A549 treated with DMSO at 1 μM for 4 hours (cell line): Measurements from ENCODE around the gene FIGNL2. TPM values are rescaled to one million over a fixed set of nuclear protein-coding genes. Genes with fewer than 3 reads are reported as not detected.

Experiments
- total RNA-seq: library from RNA; stranded (reverse); fragments of 200-300 nt; extraction: Qiagen RNA extraction; gene quantifications from 5 replicates; pipeline ENCODE4 v1.2.3, GENCODE V29; 2022; ENCODE audit warnings: low read depth

Gene FIGNL2, protein sequence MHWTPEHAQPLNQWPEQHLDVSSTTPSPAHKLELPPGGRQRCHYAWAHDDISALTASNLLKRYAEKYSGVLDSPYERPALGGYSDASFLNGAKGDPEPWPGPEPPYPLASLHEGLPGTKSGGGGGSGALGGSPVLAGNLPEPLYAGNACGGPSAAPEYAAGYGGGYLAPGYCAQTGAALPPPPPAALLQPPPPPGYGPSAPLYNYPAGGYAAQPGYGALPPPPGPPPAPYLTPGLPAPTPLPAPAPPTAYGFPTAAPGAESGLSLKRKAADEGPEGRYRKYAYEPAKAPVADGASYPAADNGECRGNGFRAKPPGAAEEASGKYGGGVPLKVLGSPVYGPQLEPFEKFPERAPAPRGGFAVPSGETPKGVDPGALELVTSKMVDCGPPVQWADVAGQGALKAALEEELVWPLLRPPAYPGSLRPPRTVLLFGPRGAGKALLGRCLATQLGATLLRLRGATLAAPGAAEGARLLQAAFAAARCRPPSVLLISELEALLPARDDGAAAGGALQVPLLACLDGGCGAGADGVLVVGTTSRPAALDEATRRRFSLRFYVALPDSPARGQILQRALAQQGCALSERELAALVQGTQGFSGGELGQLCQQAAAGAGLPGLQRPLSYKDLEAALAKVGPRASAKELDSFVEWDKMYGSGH
- 0.20 to 0.38 TPM (median 0.22 TPM) in 5 replicates for total RNA-seq

GRCh38 chr12:51848326-51848727, at the start of gene FIGNL2:
Gene FIGNL2, minus strand, starts transcription at chr12:51848718. Its CDS starts 26,305 bp downstream, at chr12:51822413.

DNA sequence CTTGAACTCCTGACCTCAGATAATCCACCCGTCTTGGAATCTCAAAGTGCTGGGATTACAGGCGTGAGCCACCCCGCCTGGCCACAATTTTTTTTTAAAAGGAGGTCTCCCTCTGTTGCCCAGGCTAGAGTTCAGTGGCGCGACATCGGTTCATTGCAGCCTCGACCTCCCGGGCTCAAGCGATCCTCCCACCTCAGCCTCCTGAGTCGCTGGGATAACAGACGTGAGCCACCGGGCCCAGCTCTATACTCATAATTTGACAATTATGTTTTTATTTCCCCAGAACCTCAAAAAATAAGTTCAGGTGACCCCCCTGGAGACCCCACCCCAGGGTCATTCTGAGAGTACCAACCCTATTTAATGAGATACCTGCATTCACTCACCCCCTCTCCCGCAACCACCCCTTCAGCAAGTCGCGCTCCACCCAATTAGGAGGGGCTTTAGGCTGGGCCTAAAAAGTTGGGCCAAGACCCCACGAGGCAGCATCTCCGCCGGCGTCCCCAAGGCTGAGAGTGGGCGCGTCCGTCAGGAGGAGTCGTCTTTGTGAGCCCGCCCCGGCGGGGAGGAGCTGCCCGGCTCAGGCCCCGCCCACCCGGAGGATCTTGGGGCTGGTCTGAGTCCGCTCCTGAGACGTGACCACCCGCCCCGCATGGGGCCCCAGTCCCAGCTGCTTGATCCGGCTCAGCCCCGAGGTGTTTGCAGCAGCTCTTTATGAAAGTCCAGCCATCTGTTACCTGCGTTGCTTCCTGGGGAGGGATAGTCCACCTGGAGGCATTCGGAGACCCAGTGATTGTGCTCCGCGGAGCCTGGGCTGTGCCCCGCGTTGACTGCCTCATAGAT, 39.2 kb upstream of the FIGNL2 start, which contains the start of gene ANKRD33:
Gene ANKRD33 (plus strand): TSS at position 628 of the 840 bp plus-strand sequence. CDS start 84 bp downstream, at position 712.

Other genes starting within 250 kb of the FIGNL2 start
- 0.05 to 0.06 TPM in 2 of 5 replicates, not detected in the others for gene ANKRD33, start 39.4 kb upstream of the FIGNL2 start, total RNA-seq
- 0.06 to 0.30 TPM (median 0.11 TPM) in 4 of 5 replicates, not detected in the other for gene ACVRL1, start 58.8 kb upstream of the FIGNL2 start, total RNA-seq
- 14.6 to 16.7 TPM (median 16.5 TPM) in 5 replicates for gene ACVR1B, start 103.0 kb upstream of the FIGNL2 start, total RNA-seq
- gene TAMALIN, start 158.2 kb upstream of the FIGNL2 start, total RNA-seq, result 0.31 to 0.53 TPM (median 0.47 TPM) in 4 of 5 replicates, not detected in the other
- 30.9 to 45.1 TPM (median 35.5 TPM) in 5 replicates for gene NR4A1, start 202.7 kb upstream of the FIGNL2 start, total RNA-seq
- 77.2 to 102 TPM (median 89.3 TPM) in 5 replicates for gene ATG101, start 221.3 kb upstream of the FIGNL2 start, total RNA-seq
- not detected in 5 replicates for gene SMIM41, start 231.0 kb upstream of the FIGNL2 start, total RNA-seq